CD4-positive, alpha-beta memory T cell (primary cell): ENCODE results near the gene HNRNPR. TPM values are rescaled to one million over a fixed set of nuclear protein-coding genes. Genes with fewer than 3 reads are reported as not detected.
A peak's percentile ranks its signal among the peaks of the same experiment; 100 is the strongest.

Experiments
- CTCF ChIA-PET: fragments of 350-600 bp; sonication (Branson Sonifier 250); formaldehyde crosslinking; loops from one replicate; lab custom pipeline; 2021; ENCODE audit warnings: inconsistent platforms; ENCODE audit not compliant: partially characterized antibody; lab: Charles Lee
- POLR2A ChIA-PET: fragments of 350-600 bp; sonication (Branson Sonifier 250); formaldehyde crosslinking; loops from one replicate; lab custom pipeline; 2021; ENCODE audit not compliant: partially characterized antibody; lab: Charles Lee
- DNase-seq, 5 donors: peaks; one replicate each; pipeline versions ENCODE4 v3.0.0 to v3.0.0-alpha.2; 2020 to 2022; ENCODE audit warnings: mixed read lengths in 1 of 5
- H3K27ac ChIP-seq: one replicate; pipeline ENCODE4 v1.7.0; 2013; ENCODE audit warnings: low read depth, low read length
- H3K27me3 ChIP-seq: 2 replicates; pipeline ENCODE4 v1.7.0; 2013; ENCODE audit warnings: mild to moderate bottlenecking, low read length, moderate library complexity; ENCODE audit not compliant: insufficient read depth
- H3K36me3 ChIP-seq: 2 replicates; pipeline ENCODE4 v1.7.0; 2013; ENCODE audit warnings: mild to moderate bottlenecking, low read length, moderate library complexity; ENCODE audit not compliant: insufficient read depth
- H3K4me1 ChIP-seq: 2 replicates; pipeline ENCODE4 v1.7.0; 2013; ENCODE audit warnings: mild to moderate bottlenecking, low read length, moderate library complexity; ENCODE audit not compliant: insufficient read depth
- H3K4me3 ChIP-seq, 2 donors: one replicate each; pipeline ENCODE4 v1.7.0; 2013; ENCODE audit warnings: low read length in 2 of 2, mild to moderate bottlenecking in 1 of 2
- H3K9me3 ChIP-seq, 2 donors: one replicate each; pipeline ENCODE4 v1.7.0; 2013; ENCODE audit warnings: low read length in 2 of 2, control low read depth in 1 of 2; ENCODE audit not compliant: control insufficient read depth in 1 of 2
- H3K27ac Mint-ChIP-seq, 7 donors: one replicate each; pipeline ENCODE4 v1.8.0; 2020 to 2021; ENCODE audit warnings: mixed read lengths in 7 of 7, mild to moderate bottlenecking in 6 of 7, inconsistent platforms in 3 of 7, moderate library complexity in 3 of 7
- H3K27me3 Mint-ChIP-seq, 2 donors: one replicate each; pipeline ENCODE4 v1.8.0; 2020 to 2021; ENCODE audit warnings: mixed read lengths in 2 of 2
- H3K36me3 Mint-ChIP-seq, 2 donors: one replicate each; pipeline ENCODE4 v1.8.0; 2020 to 2021; ENCODE audit warnings: mixed read lengths in 2 of 2, inconsistent platforms in 1 of 2, mild to moderate bottlenecking in 1 of 2
- H3K4me1 Mint-ChIP-seq, 4 donors: one replicate each; pipeline ENCODE4 v1.8.0; 2020 to 2021; ENCODE audit warnings: mixed read lengths in 4 of 4, mild to moderate bottlenecking in 1 of 4
- H3K4me3 Mint-ChIP-seq, 8 donors: one replicate each; pipeline ENCODE4 v1.8.0; 2020 to 2021; ENCODE audit warnings: mixed read lengths in 8 of 8, mild to moderate bottlenecking in 7 of 8, moderate library complexity in 6 of 8, inconsistent platforms in 3 of 8
- H3K9me3 Mint-ChIP-seq, 8 donors: one replicate each; pipeline ENCODE4 v1.8.0; 2020 to 2021; ENCODE audit warnings: mixed read lengths in 8 of 8, mild to moderate bottlenecking in 5 of 8, inconsistent platforms in 3 of 8, moderate library complexity in 1 of 8
- intact Hi-C: fragments of 100-400 bp; cut with micrococcal nuclease; formaldehyde crosslinking; loops from one replicate; pipeline ENCODE4 v1.15.1; 2023
- polyA plus RNA-seq, 2 donors: library from polyadenylated mRNA; unstranded; fragments of 300-500 nt; fragmentation: Illumina TruSeq; gene quantifications; one replicate each; pipeline ENCODE4 v1.2.3, GENCODE V29; 2021
- total RNA-seq, 2 experiments: library from RNA; stranded (reverse); gene quantifications; one replicate each; pipeline ENCODE4 v1.2.3, GENCODE V29; 2021

HNRNPR gene
- total and polyA plus RNA-seq, 4 experiments from 2014 or later, result 115 to 194 (median 153) TPM

DNA sequence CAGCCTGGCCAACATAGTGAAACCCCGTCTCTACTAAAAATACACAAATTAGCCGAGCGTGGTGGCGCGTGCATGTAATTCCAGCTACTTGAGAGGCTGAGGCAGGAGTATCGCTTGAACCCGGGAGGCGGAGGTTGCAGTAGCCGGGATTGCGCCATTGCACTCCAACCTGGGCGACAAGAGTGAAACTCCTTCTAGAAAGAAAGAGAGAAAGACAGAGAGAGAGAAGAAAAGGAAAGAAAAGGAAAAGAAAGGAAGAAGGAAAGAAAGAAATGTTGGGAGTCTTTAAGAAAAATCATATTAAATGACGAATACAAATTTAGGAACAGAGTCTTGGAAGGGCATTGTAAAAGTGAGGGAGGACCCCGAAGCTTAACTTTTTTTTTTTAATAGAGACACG, 1.8 kb upstream of the HNRNPR start:
- CTCF ChIA-PET, result interaction anchor here (1.3 kb wide), 1 partner anchor 58 kb away, joined by 4 read pairs; no protein-coding TSS in a partner anchor
- Mint-ChIP-seq H3K4me3 (peak overlapping the region in 5 of 8 donors; percentile 25 to 59 (median 53)), H3K4me1 (peaks cover 21 to 37% (median 28%) of the 10 kb centered on the region in 4 donors), H3K27ac (peak overlapping the region in 2 of 7 donors; percentile 51 to 64), H3K36me3 (peaks cover 0 to 16% of the 10 kb centered on the region in 2 donors), H3K27me3 (no peaks in the 10 kb centered on the region), H3K9me3 (peaks cover 0 to 2% (median 0%) of the 10 kb centered on the region in 8 donors)
- Histone ChIP-seq H3K27ac (no peak overlapping the region), H3K4me3 (no peak overlapping the region), H3K4me1 (peaks cover 26% of the 10 kb centered on the region), H3K36me3 (no peaks in the 10 kb centered on the region), H3K27me3 (no peaks in the 10 kb centered on the region), H3K9me3 (no peaks in the 10 kb centered on the region)
- no peak for DNase-seq
- POLR2A ChIA-PET, result interaction anchor here (1.8 to 3.5 kb wide), 2 partner anchors 8 to 21 kb away, joined by 6 to 112 read pairs; partner anchors contain the start of gene ZNF436
- intact Hi-C loops, result no loop called here

DNA sequence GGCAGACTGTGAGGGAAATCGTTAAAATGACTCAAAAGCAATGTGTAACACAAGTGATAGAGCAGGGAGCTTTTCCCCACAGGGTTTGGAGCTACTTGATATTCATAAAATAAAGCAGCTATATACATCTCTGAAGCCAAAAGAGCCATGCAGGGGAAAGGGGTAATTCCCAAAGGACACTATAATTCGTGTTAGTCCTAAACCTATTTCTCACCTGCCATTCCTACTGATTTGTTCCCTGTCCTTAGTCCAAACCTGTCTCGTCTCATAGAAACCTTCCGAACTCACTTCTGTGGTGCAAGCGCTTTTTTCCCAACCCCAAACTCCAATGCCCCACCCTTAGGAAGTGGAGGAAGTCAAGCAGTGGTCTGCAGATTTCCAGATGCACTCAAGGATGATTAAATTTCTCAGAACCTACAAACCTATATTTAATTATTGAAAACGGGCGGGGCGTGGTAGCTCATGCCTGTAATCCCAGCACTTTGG, 946 bp upstream of the HNRNPR start:
- H3K4me3 ChIP-seq, result peak overlapping the region; percentile 79 to 89
- H3K4me3 Mint-ChIP-seq, result peak overlapping the region; percentile 92 to 99 (median 98)
- H3K27ac Mint-ChIP-seq, result peak overlapping the region; percentile 91 to 99 (median 96)

DNA sequence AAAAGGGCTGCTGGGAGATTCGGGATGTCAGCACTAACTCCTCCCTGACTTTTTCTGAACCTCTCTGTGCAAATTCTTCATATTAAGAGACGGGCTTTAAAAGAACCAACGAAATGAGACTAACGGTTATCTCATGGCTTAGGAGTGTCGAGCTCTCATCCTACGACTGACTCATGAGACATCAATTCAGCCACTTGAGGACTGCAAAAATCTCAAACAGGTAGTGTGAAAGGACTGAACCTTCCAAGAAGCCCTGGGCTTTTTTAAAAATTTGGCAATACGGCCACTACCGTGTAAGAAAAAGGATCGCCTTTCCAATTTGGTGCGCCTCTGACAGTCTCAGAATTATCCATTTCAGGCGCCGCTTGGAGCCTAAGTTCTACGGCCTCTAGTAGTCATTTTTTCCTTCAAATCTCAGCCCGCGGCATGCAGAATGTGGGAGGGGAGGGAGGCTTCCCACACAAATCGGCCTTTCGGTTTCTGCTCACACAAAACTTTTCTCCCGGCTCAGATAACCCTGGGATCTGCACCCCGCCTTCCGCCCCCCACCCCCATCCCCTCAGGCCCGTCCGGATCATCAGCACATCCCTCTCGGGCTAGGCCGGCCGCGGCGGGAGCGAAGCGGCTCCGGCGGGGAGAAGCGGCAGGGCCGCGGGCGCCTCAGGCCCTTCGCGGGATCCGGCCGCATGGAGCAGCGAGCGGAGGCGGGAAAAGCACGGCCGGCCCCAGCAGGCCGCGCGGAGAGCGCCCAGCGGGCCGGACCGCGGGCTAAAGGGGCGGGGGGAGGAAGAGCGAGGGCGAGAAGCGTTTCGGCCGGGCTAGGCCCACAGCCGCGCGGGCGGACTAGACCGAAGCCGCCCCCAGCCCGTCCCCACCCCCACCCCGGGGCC, 618 bp downstream of the HNRNPR start:
- Histone ChIP-seq H3K4me3 (peak overlapping the region; percentile 64 to 89), H3K4me1 (peaks cover 51% of the 10 kb centered on the region), H3K27me3 (no peaks in the 10 kb centered on the region), H3K9me3 (no peaks in the 10 kb centered on the region), H3K27ac (peak overlapping the region; percentile 75), H3K36me3 (no peaks in the 10 kb centered on the region)
- ChIA-PET CTCF (interaction anchor here (0.7 to 1.7 kb wide), 3 partner anchors 25 to 241 kb away, joined by 3 to 11 read pairs (median 9); no protein-coding TSS in a partner anchor), POLR2A (interaction anchor here (0.9 to 3.5 kb wide), 18 partner anchors 9 to 437 kb away, joined by 3 to 112 read pairs (median 4); partner anchors contain the start of genes ASAP3, E2F2, LUZP1 and RPL11)
- no peaks in the 10 kb centered on the region for H3K27me3 Mint-ChIP-seq
- H3K4me3 Mint-ChIP-seq, result peak overlapping the region; percentile 75 to 93 (median 91)
- H3K36me3 Mint-ChIP-seq, result peaks cover 0 to 28% of the 10 kb centered on the region in 2 donors
- intact Hi-C loops, result loop anchor here (1.0 to 5.0 kb wide), 4 partner anchors 25 to 276 kb away; partner anchors contain the start of gene E2F2
- DNase-seq, result peak in 3 of 5 donors; percentile 13 to 54 (median 22)
- peaks cover 0 to 2% (median 0%) of the 10 kb centered on the region in 8 donors for H3K9me3 Mint-ChIP-seq
- H3K27ac Mint-ChIP-seq, result peak overlapping the region; percentile 81 to 97 (median 94)
- peaks cover 39 to 60% (median 49%) of the 10 kb centered on the region in 4 donors for H3K4me1 Mint-ChIP-seq

More for the DNA sequence above, 946 bp upstream of the HNRNPR start:
- Mint-ChIP-seq H3K9me3 (peaks cover 0 to 2% (median 0%) of the 10 kb centered on the region in 8 donors), H3K27me3 (no peaks in the 10 kb centered on the region), H3K4me1 (peaks cover 30 to 46% (median 36%) of the 10 kb centered on the region in 4 donors), H3K36me3 (peaks cover 0 to 19% of the 10 kb centered on the region in 2 donors)
- ChIA-PET POLR2A (interaction anchor here (0.9 to 3.5 kb wide), 12 partner anchors 9 to 435 kb away, joined by 3 to 112 read pairs (median 6); partner anchors contain the start of genes ASAP3, LUZP1 and ZNF436), CTCF (interaction anchor here (1.3 to 1.7 kb wide), 4 partner anchors 12 to 161 kb away, joined by 3 to 11 read pairs (median 6); no protein-coding TSS in a partner anchor)
- H3K27me3 ChIP-seq, result no peaks in the 10 kb centered on the region
- peak overlapping the region; percentile 75 for H3K27ac ChIP-seq
- DNase-seq, result peak in 1 of 5 donors; percentile 1
- no peaks in the 10 kb centered on the region for H3K36me3 ChIP-seq
- H3K4me1 ChIP-seq, result peaks cover 35% of the 10 kb centered on the region
- intact Hi-C loops, result loop anchor here (1.0 to 5.0 kb wide), 4 partner anchors 23 to 274 kb away; partner anchors contain the start of gene E2F2
- H3K9me3 ChIP-seq, result no peaks in the 10 kb centered on the region

DNA sequence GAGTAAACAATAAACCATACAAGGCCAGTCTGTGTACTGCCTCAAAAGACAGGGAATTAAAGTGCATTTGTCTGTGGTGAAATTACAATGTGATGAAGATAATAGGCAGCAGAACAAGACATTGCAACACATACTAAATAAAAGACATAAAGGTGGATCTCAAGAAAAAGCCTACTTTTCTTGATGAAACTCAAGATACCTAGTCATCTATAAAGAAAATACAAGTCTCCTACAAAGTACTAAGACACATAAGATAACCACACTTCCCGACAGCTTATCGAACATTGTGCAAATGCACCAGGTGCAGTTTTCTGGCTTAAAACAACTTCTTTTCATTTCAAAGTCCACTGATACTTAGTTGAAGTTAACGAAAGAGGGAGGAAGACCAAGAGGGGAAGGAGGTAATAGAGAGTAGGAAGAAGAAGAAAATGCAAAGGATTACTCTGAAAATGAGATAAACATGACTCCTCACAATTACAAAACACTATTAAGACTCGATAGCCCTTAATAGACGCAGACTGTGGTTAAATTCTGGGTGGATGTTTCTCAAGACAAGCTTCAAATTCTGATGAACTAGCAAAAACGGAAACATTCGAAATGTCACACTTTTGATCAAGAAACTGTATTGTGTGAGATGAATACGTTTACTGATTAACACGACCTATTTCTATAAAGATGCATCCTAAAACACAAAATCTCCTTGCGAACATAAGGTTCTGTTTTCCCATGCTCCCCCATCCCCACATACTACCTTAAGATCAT, 2.0 kb downstream of the HNRNPR start:
- intact Hi-C loops, result loop anchor here (5.0 kb wide), 1 partner anchor 60 kb away; no protein-coding TSS in a partner anchor
- Mint-ChIP-seq H3K4me3 (peak overlapping the region; percentile 75 to 93 (median 91)), H3K27ac (peak overlapping the region; percentile 26 to 97 (median 94)), H3K4me1 (peaks cover 42 to 73% (median 58%) of the 10 kb centered on the region in 4 donors), H3K27me3 (no peaks in the 10 kb centered on the region), H3K36me3 (peaks cover 5 to 39% of the 10 kb centered on the region in 2 donors), H3K9me3 (peaks cover 0 to 2% (median 0%) of the 10 kb centered on the region in 8 donors)
- Histone ChIP-seq H3K27ac (peak overlapping the region; percentile 75), H3K27me3 (no peaks in the 10 kb centered on the region), H3K9me3 (no peaks in the 10 kb centered on the region), H3K4me3 (peak overlapping the region; percentile 7 to 89), H3K4me1 (peaks cover 64% of the 10 kb centered on the region), H3K36me3 (peaks cover 10% of the 10 kb centered on the region)
- ChIA-PET CTCF (interaction anchor here (0.6 to 1.3 kb wide), 2 partner anchors 62 to 1102 kb away, joined by 3 to 4 read pairs; no protein-coding TSS in a partner anchor), POLR2A (interaction anchor here (1.1 kb wide), 1 partner anchor 26 kb away, joined by 6 read pairs; no protein-coding TSS in a partner anchor)
- DNase-seq, result no peak

DNA sequence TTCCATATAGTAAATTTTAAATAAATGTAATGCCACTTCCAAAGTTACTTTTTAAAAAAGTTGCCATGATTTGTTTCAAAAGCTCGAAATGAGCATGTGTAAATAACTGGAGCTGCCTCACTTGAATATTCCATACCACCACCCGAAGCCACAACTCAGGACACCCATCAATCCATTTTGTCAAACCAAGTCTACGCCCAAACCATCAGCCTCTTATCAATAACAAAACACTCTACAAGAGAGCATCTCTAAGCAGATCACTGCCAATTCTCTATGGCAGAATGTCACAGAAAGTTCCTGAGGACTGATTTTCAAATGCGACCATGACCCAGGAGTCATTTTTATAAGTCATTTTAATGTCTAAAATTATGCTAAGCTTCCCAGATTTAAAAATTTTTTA, 4.5 kb downstream of the HNRNPR start:
- Histone ChIP-seq H3K27me3 (no peaks in the 10 kb centered on the region), H3K4me1 (peaks cover 61% of the 10 kb centered on the region), H3K36me3 (peaks cover 21% of the 10 kb centered on the region), H3K27ac (peak overlapping the region; percentile 75), H3K4me3 (no peak overlapping the region), H3K9me3 (no peaks in the 10 kb centered on the region)
- H3K27ac Mint-ChIP-seq, result peak overlapping the region in 5 of 7 donors; percentile 13 to 95 (median 80)
- H3K4me3 Mint-ChIP-seq, result peak overlapping the region in 7 of 8 donors; percentile 10 to 93 (median 86)
- no peaks in the 10 kb centered on the region for H3K9me3 Mint-ChIP-seq
- CTCF ChIA-PET, result interaction anchor here (0.8 to 1.6 kb wide), 3 partner anchors 15 to 155 kb away, joined by 3 to 4 read pairs (median 3); no protein-coding TSS in a partner anchor
- H3K4me1 Mint-ChIP-seq, result peaks cover 38 to 73% (median 54%) of the 10 kb centered on the region in 4 donors
- POLR2A ChIA-PET, result interaction anchor here (1.5 kb wide), 1 partner anchor 29 kb away, joined by 7 read pairs; no protein-coding TSS in a partner anchor
- no peaks in the 10 kb centered on the region for H3K27me3 Mint-ChIP-seq
- H3K36me3 Mint-ChIP-seq, result peaks cover 6 to 49% of the 10 kb centered on the region in 2 donors
- intact Hi-C loops, result loop anchor here (5.0 kb wide), 1 partner anchor 63 kb away; no protein-coding TSS in a partner anchor
- no peak for DNase-seq

DNA sequence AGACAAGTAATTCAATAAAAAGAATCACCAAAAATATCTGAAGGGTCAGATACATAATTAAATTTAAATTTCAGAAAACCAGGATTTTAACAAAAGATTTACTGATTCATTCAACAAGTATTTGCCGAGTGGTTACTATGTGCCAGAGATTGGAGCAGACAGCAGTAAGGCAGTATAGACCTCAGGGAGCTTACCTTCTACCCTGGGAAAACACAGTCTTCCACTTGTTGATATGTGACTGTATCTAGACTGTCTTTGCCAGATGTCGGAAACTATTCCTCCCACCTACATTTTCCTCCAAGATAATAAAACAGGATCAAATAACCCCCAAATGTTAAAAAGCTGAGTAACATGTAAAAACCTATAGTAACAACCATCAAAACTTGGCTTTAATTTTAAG, 6.2 kb downstream of the HNRNPR start:
- Mint-ChIP-seq H3K36me3 (peaks cover 19 to 53% of the 10 kb centered on the region in 2 donors), H3K27ac (peak overlapping the region in 6 of 7 donors; percentile 1 to 72 (median 48)), H3K4me3 (peak overlapping the region in 2 of 8 donors; percentile 29 to 31), H3K4me1 (peaks cover 40 to 69% (median 53%) of the 10 kb centered on the region in 4 donors), H3K9me3 (no peaks in the 10 kb centered on the region), H3K27me3 (no peaks in the 10 kb centered on the region)
- no peak overlapping the region for H3K4me3 ChIP-seq
- DNase-seq, result no peak
- H3K27me3 ChIP-seq, result no peaks in the 10 kb centered on the region
- peaks cover 29% of the 10 kb centered on the region for H3K36me3 ChIP-seq
- POLR2A ChIA-PET, result interaction anchor here (1.1 kb wide), 1 partner anchor 29 kb away, joined by 3 read pairs; no protein-coding TSS in a partner anchor
- H3K9me3 ChIP-seq, result no peaks in the 10 kb centered on the region
- peaks cover 60% of the 10 kb centered on the region for H3K4me1 ChIP-seq
- intact Hi-C loops, result no loop called here
- CTCF ChIA-PET, result interaction anchor here (1.2 kb wide), 1 partner anchor 67 kb away, joined by 3 read pairs; no protein-coding TSS in a partner anchor
- H3K27ac ChIP-seq, result no peak overlapping the region
